AG04450 (cell line): ENCODE data around the gene RFTN1. TPM values are rescaled to one million over a fixed set of nuclear protein-coding genes. Genes with fewer than 3 reads are reported as not detected.

ENCODE experiments used
- CTCF ChIA-PET: fragments of 300-600, 350-600 bp; formaldehyde crosslinking; extraction: SDS; loops from one replicate; lab custom pipeline; 2022; ENCODE audit warnings: antibody characterized with exemption, inconsistent platforms; lab: Charles Lee
- POLR2A ChIA-PET: fragments of 350-600 bp; formaldehyde crosslinking; extraction: SDS; loops from one replicate; lab custom pipeline; 2021; ENCODE audit warnings: antibody characterized with exemption, inconsistent platforms; lab: Yijun Ruan, JAX
- DNase-seq: peaks from one replicate; pipeline ENCODE4 v3.0.0-alpha.2; 2011; ENCODE audit warnings: low read depth, low spot score
- H3K27ac ChIP-seq: one replicate; pipeline ENCODE4 v1.5.1; 2012; ENCODE audit warnings: low read depth, low read length, control low read depth
- H3K27me3 ChIP-seq: one replicate; pipeline ENCODE4 v1.6.0; 2012; ENCODE audit warnings: low read length; ENCODE audit not compliant: control insufficient read depth, insufficient read depth
- H3K4me3 ChIP-seq: 2 replicates; pipeline ENCODE4 v1.5.1; 2011; ENCODE audit warnings: mild to moderate bottlenecking, low read depth, low read length, control low read depth
- H3K9me3 ChIP-seq: 2 replicates; pipeline ENCODE4 v1.5.1; 2012; ENCODE audit warnings: low read length; ENCODE audit not compliant: control insufficient read depth, insufficient read depth
- polyA plus RNA-seq: library from polyadenylated mRNA; depleted of rRNA; stranded (reverse); fragments of >200 nt; gene quantifications from 2 replicates; pipeline ENCODE4 v1.2.3, GENCODE V29; 2011
- TF ChIP-seq, protein P1 (sequence below): IDR thresholded peaks from 2 replicates; pipeline ENCODE4 v1.5.1; 2011; ENCODE audit warnings: low read depth, low read length, control low read depth, inconsistent platforms

The RFTN1 gene
- polyA plus RNA-seq, 1 experiment: 97.3 TPM

DNA sequence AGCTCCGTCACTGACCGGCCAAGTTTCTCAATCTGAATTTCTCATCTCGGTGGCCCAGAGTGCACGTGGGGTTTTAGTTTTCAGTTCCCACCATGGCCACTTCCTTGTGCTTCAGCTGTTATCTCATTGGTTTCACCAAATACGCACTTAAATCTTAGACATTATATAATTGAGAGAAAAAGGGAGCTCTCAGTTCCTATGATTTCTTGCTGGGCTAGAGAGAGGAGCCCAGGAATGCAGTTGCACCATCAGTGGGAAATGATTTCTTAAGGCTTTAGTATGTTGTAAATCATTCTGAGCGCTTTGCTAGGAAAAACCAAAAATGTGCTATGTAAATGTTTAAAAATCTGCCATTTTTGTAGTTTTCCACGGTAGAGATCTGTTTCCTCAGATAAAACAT is 195.3 kb downstream of the RFTN1 start:
- no peaks in the 10 kb centered on the region for H3K27me3 ChIP-seq
- ChIA-PET CTCF (interaction anchor here (0.7 kb wide), 1 partner anchor 211 kb away, joined by 3 read pairs; no protein-coding TSS in a partner anchor), POLR2A (interaction anchor here (0.8 to 1.0 kb wide), 3 partner anchors 123 to 193 kb away, joined by 3 to 6 read pairs (median 4); no protein-coding TSS in a partner anchor)
- H3K9me3 ChIP-seq: no peaks in the 10 kb centered on the region
- TF ChIP-seq, protein P1, sequence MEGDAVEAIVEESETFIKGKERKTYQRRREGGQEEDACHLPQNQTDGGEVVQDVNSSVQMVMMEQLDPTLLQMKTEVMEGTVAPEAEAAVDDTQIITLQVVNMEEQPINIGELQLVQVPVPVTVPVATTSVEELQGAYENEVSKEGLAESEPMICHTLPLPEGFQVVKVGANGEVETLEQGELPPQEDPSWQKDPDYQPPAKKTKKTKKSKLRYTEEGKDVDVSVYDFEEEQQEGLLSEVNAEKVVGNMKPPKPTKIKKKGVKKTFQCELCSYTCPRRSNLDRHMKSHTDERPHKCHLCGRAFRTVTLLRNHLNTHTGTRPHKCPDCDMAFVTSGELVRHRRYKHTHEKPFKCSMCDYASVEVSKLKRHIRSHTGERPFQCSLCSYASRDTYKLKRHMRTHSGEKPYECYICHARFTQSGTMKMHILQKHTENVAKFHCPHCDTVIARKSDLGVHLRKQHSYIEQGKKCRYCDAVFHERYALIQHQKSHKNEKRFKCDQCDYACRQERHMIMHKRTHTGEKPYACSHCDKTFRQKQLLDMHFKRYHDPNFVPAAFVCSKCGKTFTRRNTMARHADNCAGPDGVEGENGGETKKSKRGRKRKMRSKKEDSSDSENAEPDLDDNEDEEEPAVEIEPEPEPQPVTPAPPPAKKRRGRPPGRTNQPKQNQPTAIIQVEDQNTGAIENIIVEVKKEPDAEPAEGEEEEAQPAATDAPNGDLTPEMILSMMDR: no peak
- H3K27ac ChIP-seq: peak overlapping the region; percentile 71
- H3K4me3 ChIP-seq: no peak overlapping the region
- DNase-seq: peak; percentile 57

- ChIA-PET CTCF (no interaction called here), POLR2A (interaction anchor here (0.8 to 1.0 kb wide), 2 partner anchors 137 to 194 kb away, joined by 3 to 4 read pairs; no protein-coding TSS in a partner anchor)
- no peak for DNase-seq
- TF ChIP-seq, protein P1: no peak
- no peaks in the 10 kb centered on the region for H3K9me3 ChIP-seq
- H3K27me3 ChIP-seq: no peaks in the 10 kb centered on the region
- H3K4me3 ChIP-seq: no peak overlapping the region
- peak overlapping the region; percentile 71 for H3K27ac ChIP-seq
Measured at GRCh38 chr3:16317561-16317945, 195.9 kb downstream of the RFTN1 start.

DNA sequence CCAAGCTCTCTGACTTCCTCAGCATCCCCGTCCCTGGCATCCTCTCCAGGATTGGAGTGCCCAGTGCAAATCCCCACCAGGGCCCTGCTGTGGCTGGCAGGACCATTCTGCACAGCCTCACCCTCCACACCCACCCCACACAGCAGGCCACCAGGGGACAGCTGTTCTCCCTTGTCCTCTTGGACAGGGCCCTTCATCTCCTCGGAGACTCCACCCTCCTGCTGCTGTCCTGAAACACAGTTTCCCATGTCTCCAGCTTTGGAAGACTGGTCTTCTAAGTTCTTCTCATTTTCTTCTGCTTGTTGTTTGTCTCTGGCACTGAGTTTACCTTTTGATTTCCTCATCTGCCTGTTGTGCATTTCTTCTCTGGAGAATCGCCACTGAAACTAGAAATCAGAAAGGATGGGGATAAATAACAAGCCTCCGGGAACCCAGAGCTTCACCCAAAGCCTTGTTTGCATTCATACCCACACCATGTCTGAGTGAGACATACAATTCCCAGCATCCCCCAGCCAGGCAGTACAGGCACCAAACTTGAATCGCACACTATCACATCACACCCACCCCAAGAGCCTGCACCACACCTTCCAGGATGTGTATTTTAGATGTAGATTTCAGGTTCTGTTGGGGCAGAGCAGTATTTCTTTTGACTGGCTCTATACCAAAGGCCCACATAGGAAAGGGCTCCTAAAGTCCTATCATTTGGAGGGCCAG is 196.5 kb downstream of the RFTN1 start:
- TF ChIP-seq, protein P1: no peak
- CTCF ChIA-PET: interaction anchor here (0.6 kb wide), 1 partner anchor 10 kb away, joined by 3 read pairs; no protein-coding TSS in a partner anchor
- H3K27ac ChIP-seq: peak overlapping the region; percentile 71
- H3K4me3 ChIP-seq: no peak overlapping the region
- H3K9me3 ChIP-seq: no peaks in the 10 kb centered on the region
- POLR2A ChIA-PET: no interaction called here
- no peaks in the 10 kb centered on the region for H3K27me3 ChIP-seq
- DNase-seq: no peak

GRCh38 chr3:16316396-16316795 is 197.1 kb downstream of the RFTN1 start:
- no peaks in the 10 kb centered on the region for H3K9me3 ChIP-seq
- CTCF ChIA-PET: interaction anchor here (0.6 kb wide), 1 partner anchor 9 kb away, joined by 3 read pairs; no protein-coding TSS in a partner anchor
- no peak overlapping the region for H3K27ac ChIP-seq
- DNase-seq: no peak
- no peak overlapping the region for H3K4me3 ChIP-seq
- TF ChIP-seq, protein P1: no peak
- no peaks in the 10 kb centered on the region for H3K27me3 ChIP-seq
- POLR2A ChIA-PET: no interaction called here

DNA sequence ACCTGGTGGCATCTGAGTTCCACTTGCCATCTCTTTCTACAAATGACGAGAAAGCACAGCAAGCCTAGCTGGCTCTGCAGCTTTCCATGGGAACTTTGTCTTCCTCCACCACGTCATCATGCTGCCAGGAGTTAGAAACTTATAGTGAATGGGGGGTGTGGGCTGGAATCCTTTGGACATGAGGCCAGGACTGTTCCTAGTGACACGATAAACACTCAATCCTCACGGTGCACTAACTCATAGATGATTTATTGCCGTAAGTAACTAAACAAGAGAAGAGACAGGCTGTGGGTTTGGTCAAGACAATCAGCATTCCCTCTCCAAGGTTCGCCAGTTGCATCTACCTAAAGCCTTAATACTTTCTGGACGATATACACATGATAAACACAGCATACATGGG is 197.9 kb downstream of the RFTN1 start:
- H3K27ac ChIP-seq: no peak overlapping the region
- POLR2A ChIA-PET: no interaction called here
- CTCF ChIA-PET: no interaction called here

More for the DNA sequence above, 197.9 kb downstream of the RFTN1 start:
- Histone ChIP-seq H3K27me3 (no peaks in the 10 kb centered on the region), H3K9me3 (no peaks in the 10 kb centered on the region), H3K4me3 (no peak overlapping the region)
- DNase-seq: no peak
- TF ChIP-seq, protein P1: no peak
